SK-N-SH (cell line): ENCODE measurements around the gene KLF15. TPM values are rescaled to one million over a fixed set of nuclear protein-coding genes. Genes with fewer than 3 reads are reported as not detected.

Experiments
- CTCF ChIA-PET: fragments of 300-600, 350-600 bp; formaldehyde crosslinking; extraction: SDS; loops from one replicate; lab custom pipeline; 2021; lab: Yijun Ruan, JAX
- POLR2A ChIA-PET: fragments of 350-600 bp; sonication (Branson Sonifier 250); formaldehyde crosslinking; extraction: SDS; loops from one replicate; lab custom pipeline; 2020; ENCODE audit warnings: antibody characterized with exemption, inconsistent platforms; lab: Yijun Ruan, JAX
- DNase-seq: peaks from one replicate; pipeline ENCODE4 v3.0.0; 2012
- H2AFZ ChIP-seq: fragments of 200-600 bp; sonication (generic); 2 replicates; pipeline ENCODE4 v1.8.1; 2016; ENCODE audit warnings: antibody characterized with exemption, mild to moderate bottlenecking, low read depth
- H3F3A ChIP-seq: fragments of 200-600 bp; sonication (generic); replicated peaks from 2 replicates; pipeline ENCODE3; 2016; ENCODE audit warnings: antibody characterized with exemption, mild to moderate bottlenecking; ENCODE audit not compliant: insufficient read depth
- H3K27ac ChIP-seq, 2 experiments: fragments of 200-500 bp in 1 of 2; fragments of 200-600 bp in 1 of 2; sonication (Bioruptor generic) in 1 of 2; sonication (generic), shearing (Covaris generic) in 1 of 2; 2 replicates each; pipeline versions ENCODE4 v1.5.1 to v1.6.1; 2014 to 2016; ENCODE audit warnings: low read depth in 2 of 2, inconsistent platforms in 1 of 2, low read length in 1 of 2, mild to moderate bottlenecking in 1 of 2, mixed read lengths in 1 of 2
- H3K27me3 ChIP-seq: fragments of 200-600 bp; sonication (generic), shearing (Covaris generic); 2 replicates; pipeline ENCODE4 v1.6.1; 2016; ENCODE audit warnings: mixed run types; ENCODE audit not compliant: insufficient read depth
- H3K36me3 ChIP-seq, 2 experiments: fragments of 200-500 bp in 1 of 2; fragments of 200-600 bp in 1 of 2; sonication (Bioruptor generic) in 1 of 2; sonication (generic) in 1 of 2; replicated peaks in 1 of 2; 2 replicates each; pipeline versions ENCODE3 to v1.5.1; 2014 to 2016; ENCODE audit warnings: low read length in 1 of 2, mild to moderate bottlenecking in 1 of 2; ENCODE audit not compliant: insufficient read depth in 2 of 2, control insufficient read depth in 1 of 2
- H3K4me1 ChIP-seq, 2 experiments: fragments of 200-500 bp in 1 of 2; fragments of 200-600 bp in 1 of 2; sonication (Bioruptor generic) in 1 of 2; sonication (generic), shearing (Covaris generic) in 1 of 2; 2 replicates each; pipeline versions ENCODE4 v1.5.1 to v1.6.1; 2014 to 2016; ENCODE audit warnings: low read depth in 1 of 2, low read length in 1 of 2, mixed run types in 1 of 2; ENCODE audit not compliant: insufficient read depth in 2 of 2, control insufficient read depth in 1 of 2
- H3K4me2 ChIP-seq: fragments of 200-600 bp; sonication (generic), shearing (Covaris generic); 2 replicates; pipeline ENCODE4 v1.6.1; 2017; ENCODE audit warnings: mixed run types
- H3K4me3 ChIP-seq, 2 experiments: fragments of 200-500 bp in 1 of 2; fragments of 200-600 bp in 1 of 2; sonication (Bioruptor generic) in 1 of 2; sonication (generic), shearing (Covaris generic) in 1 of 2; 2 replicates each; pipeline versions ENCODE4 v1.5.1 to v1.8.1; 2014 to 2016; ENCODE audit warnings: low read depth in 2 of 2, inconsistent platforms in 1 of 2, low read length in 1 of 2, mild to moderate bottlenecking in 1 of 2, mixed read lengths in 1 of 2, moderate library complexity in 1 of 2
- H3K79me2 ChIP-seq: fragments of 200-600 bp; sonication (generic); 2 replicates; pipeline ENCODE4 v1.8.1; 2017; ENCODE audit warnings: mild to moderate bottlenecking; ENCODE audit not compliant: insufficient read depth
- H3K9ac ChIP-seq: fragments of 200-600 bp; sonication (generic); 2 replicates; pipeline ENCODE4 v1.6.1; 2017; ENCODE audit warnings: mixed run types
- H3K9me2 ChIP-seq: fragments of 200-600 bp; sonication (generic); 2 replicates; pipeline ENCODE4 v1.6.1; 2017; ENCODE audit warnings: mixed run types
- H3K9me3 ChIP-seq: fragments of 200-600 bp; sonication (generic); 2 replicates; pipeline ENCODE4 v1.6.1; 2017; ENCODE audit warnings: mixed run types, mild to moderate bottlenecking, moderate library complexity
- H4K20me1 ChIP-seq: fragments of 200-600 bp; sonication (generic); 2 replicates; pipeline ENCODE4 v1.6.1; 2017; ENCODE audit warnings: mild to moderate bottlenecking, mixed run types; ENCODE audit not compliant: insufficient read depth
- CHD2 ChIP-seq: fragments of 150-350 bp; IDR thresholded peaks from 2 replicates; pipeline ENCODE4 v1.6.1; 2018; ENCODE audit warnings: low read length; ENCODE audit not compliant: partially characterized antibody
- ELF1 ChIP-seq: IDR thresholded peaks from 2 replicates; pipeline ENCODE4 v1.4.0; 2012
- FOSL2 ChIP-seq: IDR thresholded peaks from 2 replicates; pipeline ENCODE4 v1.4.0; 2012; ENCODE audit warnings: low read depth, mild to moderate bottlenecking, moderate library complexity, borderline replicate concordance
- NRF1 ChIP-seq: IDR thresholded peaks from 2 replicates; pipeline ENCODE4 v1.6.1; 2012; ENCODE audit warnings: low read depth, mild to moderate bottlenecking, low read length
- POLR2AphosphoS5 ChIP-seq: IDR thresholded peaks from 2 replicates; pipeline ENCODE4 v1.6.1; 2012; ENCODE audit warnings: low read depth, low read length
- RAD21 ChIP-seq: IDR thresholded peaks from 2 replicates; pipeline ENCODE4 v1.6.1; 2012; ENCODE audit warnings: mild to moderate bottlenecking, low read length
- RXRA ChIP-seq: IDR thresholded peaks from 2 replicates; pipeline ENCODE4 v1.4.0; 2012; ENCODE audit warnings: low read depth, mild to moderate bottlenecking, borderline replicate concordance
- TCF12 ChIP-seq: IDR thresholded peaks from 2 replicates; pipeline ENCODE4 v1.4.0; 2012
- TEAD4 ChIP-seq: IDR thresholded peaks from 2 replicates; pipeline ENCODE4 v1.4.0; 2012; ENCODE audit warnings: mild to moderate bottlenecking, borderline replicate concordance; ENCODE audit not compliant: insufficient read depth
- WGBS: methylation state at CpG from one replicate; pipeline ENCODE4 v1.1.6; 2017; ENCODE audit warnings: low lambda C conversion rate; 5-methylcytosine and 5-hydroxymethylcytosine counted together
- polyA plus RNA-seq, 3 experiments: library from polyadenylated mRNA; depleted of rRNA; stranded (reverse); fragments of >200 nt; gene quantifications; 2 replicates each; pipeline ENCODE4 v1.2.3, GENCODE V29; 2012

The KLF15 gene
- polyA plus RNA-seq, 1 of the 3 experiments (the other 2 are of a cell fraction), result 0.28 TPM

GRCh38 chr3:126353694-126354321 lies 3.4 kb downstream of the KLF15 start (continued):
- TF ChIP-seq FOSL2, result no peak
- no peak for TF ChIP-seq TCF12
- no peak for TF ChIP-seq NRF1
- no peak for TF ChIP-seq ELF1

- Histone ChIP-seq H3F3A (no peaks in the 10 kb centered on the region), H3K79me2 (no peaks in the 10 kb centered on the region), H3K4me1 (peaks cover 0 to 16% of the 10 kb centered on the region in 2 experiments; a peak in 1 of 4 replicates)
- ChIA-PET CTCF (no interaction called here), POLR2A (no interaction called here)
- no peak for TF ChIP-seq POLR2AphosphoS5
- TF ChIP-seq RXRA, result no peak
- TF ChIP-seq RAD21, result no peak
- TF ChIP-seq TEAD4, result no peak
- no peak for TF ChIP-seq CHD2
- TF ChIP-seq, all 33 proteins: peak for 0
- WGBS, result 64% methylated on average over 11 of the region's 27 CpGs
- Histone ChIP-seq H3K27me3 (peaks cover 25% of the 10 kb centered on the region), H2AFZ (no peak overlapping the region), H4K20me1 (no peaks in the 10 kb centered on the region), H3K9me2 (no peaks in the 10 kb centered on the region), H3K27ac (no peak overlapping the region), H3K4me2 (no peak overlapping the region), H3K36me3 (no peaks in the 10 kb centered on the region), H3K4me3 (no peak overlapping the region), H3K9me3 (no peaks in the 10 kb centered on the region), H3K9ac (no peak overlapping the region)
- DNase-seq, result no peak
Observed at GRCh38 chr3:126352476-126353454, 4.4 kb downstream of the KLF15 start.

- Histone ChIP-seq H3K79me2 (no peaks in the 10 kb centered on the region), H2AFZ (no peak overlapping the region), H3K27ac (no peak overlapping the region), H3K4me1 (peaks cover 0 to 13% of the 10 kb centered on the region in 2 experiments; a peak in 1 of 4 replicates), H3F3A (no peaks in the 10 kb centered on the region), H3K9ac (no peak overlapping the region), H3K4me2 (no peak overlapping the region), H3K4me3 (no peak overlapping the region), H3K9me3 (no peaks in the 10 kb centered on the region), H3K9me2 (no peaks in the 10 kb centered on the region), H4K20me1 (no peaks in the 10 kb centered on the region), H3K27me3 (peaks cover 23% of the 10 kb centered on the region), H3K36me3 (no peaks in the 10 kb centered on the region)
- no peak for DNase-seq
- CTCF ChIA-PET, result no interaction called here
- POLR2A ChIA-PET, result no interaction called here
- 85% methylated on average over 5 of the region's 18 CpGs for WGBS
- TF ChIP-seq FOSL2 (no peak), RXRA (no peak), TCF12 (no peak)
Observed at GRCh38 chr3:126351771-126352475, 5.3 kb downstream of the KLF15 start.
